Hematopoietic multipotent progenitor cell (in vitro differentiated cells): ENCODE results near the gene GALNT6. TPM values are rescaled to one million over a fixed set of nuclear protein-coding genes. Genes with fewer than 3 reads are reported as not detected.

Experiments used
- DNase-seq, 3 donors: peaks; one replicate each; pipeline ENCODE4 v3.0.0-alpha.2; 2011 to 2015; ENCODE audit warnings: low read depth in 2 of 3, low spot score in 2 of 3
- total RNA-seq: library from RNA; depleted of rRNA; stranded (reverse); fragments of >200 nt; gene quantifications from one replicate; pipeline ENCODE4 v1.2.3, GENCODE V29; 2012

Gene GALNT6
- total RNA-seq, 1 donor = 34.2 TPM

DNA sequence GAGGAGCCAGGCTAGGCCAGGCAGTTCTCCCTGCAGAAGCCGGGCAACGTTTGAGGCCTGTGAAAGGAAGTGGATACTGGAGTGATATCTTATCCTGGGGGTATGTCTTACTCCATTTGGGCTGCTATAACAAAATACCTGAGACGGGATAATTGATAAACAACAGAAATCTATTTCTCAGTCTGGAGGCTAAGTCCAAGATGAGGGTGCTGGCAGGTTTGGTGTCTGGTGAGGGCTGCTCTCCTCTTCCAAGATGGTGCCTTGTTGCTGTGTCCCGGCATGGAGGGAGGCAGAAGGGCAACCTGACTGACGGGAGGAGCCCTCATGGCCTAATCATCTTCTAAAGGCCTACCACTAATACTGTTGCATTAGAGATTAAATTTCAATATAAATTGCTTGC, 15.7 kb upstream of the GALNT6 start:
- no peak for DNase-seq

- no peak for DNase-seq
Observed at GRCh38 chr12:51406290-51406689, 15.1 kb upstream of the GALNT6 start.

DNA sequence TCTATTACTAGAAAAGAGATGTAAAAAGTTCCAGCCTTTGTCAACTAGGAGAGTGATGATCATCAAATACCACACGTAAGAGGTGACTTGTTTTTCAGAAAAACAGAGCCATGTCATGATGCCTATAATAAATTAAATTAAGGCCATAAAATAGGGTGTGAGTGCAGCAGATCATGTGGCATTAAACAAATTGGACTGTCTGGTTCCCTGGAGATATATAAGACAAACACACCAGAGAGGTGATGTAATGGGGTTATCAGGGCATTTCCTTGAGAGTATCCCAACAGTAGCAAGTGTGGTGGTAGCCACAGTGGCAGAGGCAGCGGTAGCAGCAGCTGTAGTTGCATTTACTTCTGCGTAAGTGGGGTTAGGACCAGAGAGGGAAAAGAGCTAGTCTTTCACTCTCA, 14.6 kb upstream of the GALNT6 start:
- DNase-seq = no peak

DNA sequence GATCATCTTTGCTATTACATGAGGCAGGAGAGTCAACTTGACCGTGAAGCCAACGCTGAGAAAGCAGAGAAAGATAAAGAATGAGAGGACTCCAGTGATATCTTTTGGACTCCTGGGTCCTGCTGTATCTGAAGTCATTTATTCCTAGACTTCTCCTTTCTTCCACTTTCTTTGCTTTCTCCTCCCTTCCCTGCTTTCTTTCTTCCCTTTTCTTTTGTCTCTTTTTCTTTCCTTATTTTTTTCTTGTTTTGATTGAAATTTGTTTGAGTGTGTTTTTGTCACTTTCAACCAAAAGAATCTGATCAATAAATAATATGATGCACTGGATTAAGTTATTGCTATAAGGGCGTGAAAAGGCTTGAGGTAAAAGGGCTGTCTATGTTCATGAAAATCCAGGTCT, 13.4 kb upstream of the GALNT6 start:
- no peak for DNase-seq

DNA sequence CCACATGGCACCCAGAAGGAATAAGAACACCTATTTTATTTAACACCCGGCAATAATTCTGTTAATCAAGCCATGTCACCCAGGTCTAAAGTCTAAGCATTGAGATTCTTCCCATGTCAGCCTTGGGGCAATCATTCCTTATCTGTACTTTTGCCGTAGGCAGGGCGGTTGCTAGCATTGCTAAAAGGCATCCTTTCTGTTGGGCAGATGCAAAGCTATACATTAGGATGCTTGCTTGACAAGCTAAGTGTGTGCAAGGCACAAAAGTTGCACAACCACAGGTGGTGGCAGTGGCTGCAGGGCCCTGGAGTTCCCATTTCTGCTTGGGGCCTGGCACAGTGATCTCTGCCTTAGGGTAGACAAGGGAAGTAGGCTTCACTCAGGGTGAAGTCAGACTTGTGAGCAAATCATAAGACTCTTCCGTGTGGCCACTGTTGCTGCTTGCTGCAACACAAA, 12.5 kb upstream of the GALNT6 start:
- peak in 1 of 3 donors; percentile 37 for DNase-seq

DNA sequence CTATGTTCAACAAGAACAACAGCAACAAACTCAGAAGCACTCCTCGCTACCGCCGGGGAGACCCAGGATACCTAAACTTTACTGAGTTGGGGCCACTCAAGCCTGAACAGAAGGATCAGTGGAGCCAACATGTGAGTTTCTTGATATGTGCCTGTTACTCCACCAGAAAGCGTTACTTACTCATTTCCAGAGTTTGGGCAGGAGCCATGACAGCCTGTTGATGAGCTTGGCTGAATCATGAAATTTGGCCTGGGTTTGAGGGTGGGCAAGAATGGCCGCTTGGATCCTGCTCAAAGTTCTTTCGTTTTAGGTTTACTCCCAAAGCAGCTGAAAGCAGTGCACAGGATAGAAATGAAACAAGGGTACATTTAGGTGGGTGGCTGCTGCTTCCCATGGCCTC, 12.0 kb upstream of the GALNT6 start:
- DNase-seq = no peak

GRCh38 chr12:51401900-51402299, 10.7 kb upstream of the GALNT6 start:
- DNase-seq = no peak

DNA sequence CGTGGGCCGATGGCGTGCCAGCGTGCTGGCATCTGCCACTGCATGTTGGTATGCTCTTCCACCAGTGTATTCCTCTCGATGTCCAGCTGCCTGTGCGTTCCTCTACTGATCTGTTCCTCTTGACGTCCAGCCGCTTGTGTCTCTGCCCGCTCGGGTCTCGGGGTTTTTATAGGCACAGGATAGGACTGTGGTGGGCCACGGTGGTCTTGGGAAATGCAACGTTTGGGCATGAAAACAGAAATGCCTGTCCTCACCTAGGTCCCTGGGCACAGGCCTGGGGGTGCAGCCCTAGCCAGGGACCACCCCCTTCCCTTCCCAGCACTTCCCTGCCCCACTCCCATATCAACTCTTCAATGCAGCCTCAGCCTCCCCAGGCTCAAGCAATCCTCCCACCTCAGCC, 10.3 kb upstream of the GALNT6 start:
- DNase-seq = no peak

- no peak for DNase-seq
Observed at GRCh38 chr12:51401020-51401419, 9.8 kb upstream of the GALNT6 start.

- DNase-seq = no peak
Observed at GRCh38 chr12:51399891-51400290, 8.7 kb upstream of the GALNT6 start.

- DNase-seq = no peak
Observed at GRCh38 chr12:51397670-51398069, 6.5 kb upstream of the GALNT6 start.

- DNase-seq = peak in 2 of 3 donors; percentile 41 to 49
Observed at GRCh38 chr12:51395283-51396230, 4.4 kb upstream of the GALNT6 start.

DNA sequence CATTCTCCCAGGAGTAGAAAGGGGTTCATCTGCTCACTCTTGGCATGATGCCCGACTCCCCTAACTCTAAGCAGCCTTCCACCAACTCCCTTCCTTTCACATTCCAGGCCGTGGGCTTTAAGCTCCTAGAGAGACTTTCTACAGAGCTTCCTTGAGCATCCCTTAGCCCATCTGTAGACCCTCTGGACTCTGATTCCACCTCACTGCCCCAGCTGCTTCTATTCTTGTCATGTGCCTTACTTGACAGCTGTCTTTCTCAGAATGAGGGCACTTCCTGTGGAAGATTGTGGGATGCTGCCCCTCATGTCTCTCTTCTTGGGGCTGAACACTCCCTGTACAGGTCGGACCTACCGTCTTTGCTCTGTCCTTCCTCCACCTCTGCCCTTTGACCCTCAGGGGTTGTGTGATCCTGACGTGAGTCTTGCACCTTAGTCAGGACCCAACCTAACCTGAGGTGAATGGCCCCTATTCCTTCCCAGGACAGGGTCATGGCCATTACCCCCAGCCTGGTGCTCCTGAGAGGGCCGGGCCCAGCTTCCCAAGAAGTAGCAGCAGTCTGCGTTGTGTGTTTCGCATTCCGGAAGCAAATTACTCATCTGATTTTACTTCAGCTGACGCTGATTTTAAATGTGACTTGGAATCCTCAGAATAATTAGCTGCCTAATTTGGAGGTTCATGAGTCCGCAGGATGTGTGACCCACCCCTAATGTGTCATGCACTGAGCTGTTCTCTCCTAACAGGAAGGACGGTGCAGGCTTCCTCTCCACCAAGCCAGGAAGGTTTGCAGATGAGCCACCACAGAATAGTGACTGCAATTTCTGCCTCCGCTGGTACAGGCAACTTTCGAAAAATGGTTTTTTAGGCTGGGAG, 2.7 kb upstream of the GALNT6 start:
- peak in 1 of 3 donors; percentile 47 for DNase-seq

- peak in 1 of 3 donors; percentile 64 for DNase-seq
Observed at GRCh38 chr12:51392556-51393237, 1.5 kb upstream of the GALNT6 start.

GRCh38 chr12:51390891-51391282, 319 bp downstream of the GALNT6 start:
- peak in 1 of 3 donors; percentile 50 for DNase-seq

DNA sequence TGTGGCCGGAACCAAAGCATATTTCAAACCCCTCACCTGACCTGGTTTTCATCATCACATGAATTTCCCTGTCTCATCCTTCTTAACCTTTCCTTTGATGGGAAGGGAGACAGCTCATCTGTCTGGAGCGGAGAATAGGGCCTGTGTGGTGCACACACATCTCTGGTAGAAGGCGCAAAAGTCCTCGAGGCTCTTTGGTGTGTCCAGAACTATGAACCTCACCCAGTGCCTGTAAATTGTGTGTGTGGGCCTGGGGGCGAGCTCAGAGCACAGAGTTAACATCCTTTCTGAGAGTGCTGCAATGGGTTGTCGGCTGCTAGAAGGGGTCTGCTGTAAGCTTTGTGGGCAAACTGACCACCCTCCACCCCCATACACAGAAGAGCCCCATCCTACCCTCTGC, 749 bp downstream of the GALNT6 start:
- DNase-seq = no peak

GRCh38 chr12:51389302-51389999, 1.8 kb downstream of the GALNT6 start:
- peak in 1 of 3 donors; percentile 14 for DNase-seq

DNA sequence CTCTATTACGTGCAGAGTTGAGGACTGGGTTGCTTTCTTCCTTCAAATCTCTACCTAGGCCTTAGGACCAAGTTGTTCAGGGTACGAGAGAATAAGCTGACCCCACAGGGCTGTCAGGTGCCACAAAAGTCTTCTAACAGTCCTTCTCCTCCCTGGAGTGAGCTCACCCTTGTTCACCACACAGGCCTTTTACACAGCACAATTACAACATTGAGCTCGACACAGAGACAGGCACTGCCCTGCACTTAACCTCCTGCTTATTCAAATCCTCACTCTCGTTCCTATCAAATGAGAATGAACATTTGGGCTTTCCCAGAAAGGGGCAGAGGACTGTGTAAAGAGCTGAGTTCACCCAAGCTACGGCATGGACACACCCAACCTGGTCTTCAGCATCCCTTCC, 2.4 kb downstream of the GALNT6 start:
- DNase-seq = no peak

- peak in 1 of 3 donors; percentile 71 for DNase-seq
Observed at GRCh38 chr12:51388069-51388799, 3.0 kb downstream of the GALNT6 start.

GRCh38 chr12:51386351-51386750, 4.9 kb downstream of the GALNT6 start:
- DNase-seq = no peak
